BJ (cell line): ENCODE measurements around the gene NPC1L1. TPM values are rescaled to one million over a fixed set of nuclear protein-coding genes. Genes with fewer than 3 reads are reported as not detected.

Source experiments
- CTCF ChIA-PET: fragments of 350-600 bp; formaldehyde crosslinking; extraction: SDS; loops from one replicate; lab custom pipeline; 2021; ENCODE audit warnings: antibody characterized with exemption, inconsistent platforms; lab: Yijun Ruan, JAX
- POLR2A ChIA-PET: fragments of 300-600 bp; sonication (Branson Sonifier 250); formaldehyde crosslinking; extraction: SDS; loops from one replicate; lab custom pipeline; 2021; ENCODE audit warnings: antibody characterized with exemption; lab: Charles Lee
- DNase-seq: peaks from one replicate; pipeline ENCODE4 v3.0.0-alpha.2; 2011; ENCODE audit warnings: low read depth
- H3K27me3 ChIP-seq: 2 replicates; pipeline ENCODE4 v1.6.0; 2011; ENCODE audit warnings: low read length; ENCODE audit not compliant: control insufficient read depth, insufficient read depth
- H3K36me3 ChIP-seq: 2 replicates; pipeline ENCODE4 v1.5.1; 2011; ENCODE audit warnings: low read length; ENCODE audit not compliant: control insufficient read depth, insufficient read depth
- H3K4me3 ChIP-seq: 2 replicates; pipeline ENCODE4 v1.5.1; 2011; ENCODE audit warnings: low read depth, mild to moderate bottlenecking, control low read depth, low read length
- polyA plus RNA-seq: library from polyadenylated mRNA; depleted of rRNA; stranded (reverse); fragments of >200 nt; gene quantifications from 2 replicates; pipeline ENCODE4 v1.2.3, GENCODE V29; 2011
- TF ChIP-seq, protein P1 (sequence below): IDR thresholded peaks from 2 replicates; pipeline ENCODE4 v1.5.1; 2011; ENCODE audit warnings: low read depth, mild to moderate bottlenecking, control low read depth, inconsistent platforms, low read length, moderate library complexity; ENCODE audit not compliant: insufficient read depth

Gene NPC1L1
- polyA plus RNA-seq, 1 experiment = not detected

DNA sequence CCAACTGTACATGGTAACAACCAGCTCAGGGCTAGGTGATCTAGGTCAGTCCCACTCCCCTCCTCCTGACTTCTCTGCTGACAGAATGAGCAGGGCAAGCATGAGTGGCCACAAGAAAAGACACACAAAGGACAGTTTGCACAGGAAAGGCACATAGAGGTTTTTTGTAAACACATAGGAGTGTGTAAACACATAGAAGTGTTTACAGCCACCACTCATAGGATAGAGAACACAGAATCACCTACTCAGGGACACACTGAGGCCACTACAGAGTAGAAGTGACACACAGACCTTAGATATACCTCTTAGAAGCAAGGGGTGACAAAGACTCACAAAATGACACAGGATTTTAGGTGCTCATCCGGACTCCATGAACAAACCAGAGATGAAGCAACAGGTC, 69.7 kb downstream of the NPC1L1 start:
- no peak overlapping the region for H3K4me3 ChIP-seq
- no peak for DNase-seq
- CTCF ChIA-PET = interaction anchor here (0.7 to 3.5 kb wide), 3 partner anchors 93 to 284 kb away, joined by 3 to 10 read pairs (median 6); no protein-coding TSS in a partner anchor
- peaks cover 2% of the 10 kb centered on the region for H3K36me3 ChIP-seq
- TF ChIP-seq, protein P1, sequence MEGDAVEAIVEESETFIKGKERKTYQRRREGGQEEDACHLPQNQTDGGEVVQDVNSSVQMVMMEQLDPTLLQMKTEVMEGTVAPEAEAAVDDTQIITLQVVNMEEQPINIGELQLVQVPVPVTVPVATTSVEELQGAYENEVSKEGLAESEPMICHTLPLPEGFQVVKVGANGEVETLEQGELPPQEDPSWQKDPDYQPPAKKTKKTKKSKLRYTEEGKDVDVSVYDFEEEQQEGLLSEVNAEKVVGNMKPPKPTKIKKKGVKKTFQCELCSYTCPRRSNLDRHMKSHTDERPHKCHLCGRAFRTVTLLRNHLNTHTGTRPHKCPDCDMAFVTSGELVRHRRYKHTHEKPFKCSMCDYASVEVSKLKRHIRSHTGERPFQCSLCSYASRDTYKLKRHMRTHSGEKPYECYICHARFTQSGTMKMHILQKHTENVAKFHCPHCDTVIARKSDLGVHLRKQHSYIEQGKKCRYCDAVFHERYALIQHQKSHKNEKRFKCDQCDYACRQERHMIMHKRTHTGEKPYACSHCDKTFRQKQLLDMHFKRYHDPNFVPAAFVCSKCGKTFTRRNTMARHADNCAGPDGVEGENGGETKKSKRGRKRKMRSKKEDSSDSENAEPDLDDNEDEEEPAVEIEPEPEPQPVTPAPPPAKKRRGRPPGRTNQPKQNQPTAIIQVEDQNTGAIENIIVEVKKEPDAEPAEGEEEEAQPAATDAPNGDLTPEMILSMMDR = no peak
- H3K27me3 ChIP-seq = no peaks in the 10 kb centered on the region
- POLR2A ChIA-PET = no interaction called here

- CTCF ChIA-PET = interaction anchor here (1.5 to 3.5 kb wide), 2 partner anchors 122 to 230 kb away, joined by 7 to 10 read pairs; no protein-coding TSS in a partner anchor
- TF ChIP-seq, protein P1 = no peak
- Histone ChIP-seq H3K4me3 (no peak overlapping the region), H3K36me3 (no peaks in the 10 kb centered on the region), H3K27me3 (no peaks in the 10 kb centered on the region)
- POLR2A ChIA-PET = no interaction called here
- DNase-seq = no peak
Observed at GRCh38 chr7:44470628-44471245, 70.4 kb downstream of the NPC1L1 start.

GRCh38 chr7:44470135-44470479, 71.0 kb downstream of the NPC1L1 start:
- ChIA-PET CTCF (interaction anchor here (1.5 to 3.5 kb wide), 2 partner anchors 122 to 229 kb away, joined by 7 to 10 read pairs; no protein-coding TSS in a partner anchor), POLR2A (interaction anchor here (0.5 to 0.7 kb wide), 2 partner anchors 20 to 324 kb away, joined by 3 to 8 read pairs; no protein-coding TSS in a partner anchor)
- Histone ChIP-seq H3K4me3 (no peak overlapping the region), H3K36me3 (no peaks in the 10 kb centered on the region), H3K27me3 (no peaks in the 10 kb centered on the region)
- TF ChIP-seq, protein P1 = no peak
- no peak for DNase-seq

GRCh38 chr7:44469461-44470134, 71.5 kb downstream of the NPC1L1 start:
- H3K27me3 ChIP-seq = no peaks in the 10 kb centered on the region
- CTCF ChIA-PET = interaction anchor here (1.5 to 4.2 kb wide), 3 partner anchors 121 to 229 kb away, joined by 7 to 10 read pairs (median 10); no protein-coding TSS in a partner anchor

GRCh38 chr7:44467217-44467548, 73.9 kb downstream of the NPC1L1 start:
- DNase-seq = no peak
- Histone ChIP-seq H3K27me3 (no peaks in the 10 kb centered on the region), H3K4me3 (no peak overlapping the region), H3K36me3 (no peaks in the 10 kb centered on the region)
- TF ChIP-seq, protein P1 = no peak
- CTCF ChIA-PET = interaction anchor here (2.6 to 4.2 kb wide), 2 partner anchors 119 to 226 kb away, joined by 6 to 10 read pairs; no protein-coding TSS in a partner anchor
- POLR2A ChIA-PET = no interaction called here

More at GRCh38 chr7:44469461-44470134, 71.5 kb downstream of the NPC1L1 start:
- TF ChIP-seq, protein P1 = no peak
- Histone ChIP-seq H3K4me3 (no peak overlapping the region), H3K36me3 (no peaks in the 10 kb centered on the region)
- DNase-seq = no peak
- POLR2A ChIA-PET = interaction anchor here (0.5 to 0.7 kb wide), 2 partner anchors 20 to 323 kb away, joined by 3 to 8 read pairs; no protein-coding TSS in a partner anchor
